Upper lobe of right lung (tissue), 1 donor: ENCODE results near the gene CNTNAP5. TPM values are rescaled to one million over a fixed set of nuclear protein-coding genes. Genes with fewer than 3 reads are reported as not detected.

ENCODE experiments used
- ATAC-seq: fragments of 200-7000 bp; cut with Tn5 transposase; one replicate; pipeline ENCODE4 v1.9.1; 2020; ENCODE audit warnings: mild to moderate bottlenecking, moderate library complexity
- DNase-seq: peaks from one replicate; pipeline ENCODE4 v3.0.0-alpha.2; 2020
- H3K27ac ChIP-seq: fragments of 200-600 bp; one replicate; pipeline ENCODE4 v1.8.0; 2022
- H3K27me3 ChIP-seq: fragments of 200-600 bp; one replicate; pipeline ENCODE4 v1.8.0; 2022; ENCODE audit warnings: mild to moderate bottlenecking
- H3K36me3 ChIP-seq: fragments of 200-600 bp; one replicate; pipeline ENCODE4 v1.8.0; 2022
- H3K4me1 ChIP-seq: fragments of 200-600 bp; one replicate; pipeline ENCODE4 v1.8.0; 2022
- H3K4me3 ChIP-seq: fragments of 200-600 bp; one replicate; pipeline ENCODE4 v1.8.0; 2022; ENCODE audit warnings: mild to moderate bottlenecking
- H3K9me3 ChIP-seq: fragments of 200-600 bp; one replicate; pipeline ENCODE4 v1.8.0; 2022
- CTCF ChIP-seq: fragments of 200-600 bp; IDR thresholded peaks from one replicate; pipeline ENCODE4 v1.8.0; 2022; ENCODE audit warnings: antibody characterized with exemption
- intact Hi-C: fragments of 100-400 bp; cut with DNase I; formaldehyde crosslinking; loops from one replicate; pipeline ENCODE4 v1.11.0; 2022
- total RNA-seq: library from RNA; stranded (reverse); fragmentation: NEBNext Ultra II Directional; extraction: Animal tissue kit (Norgen Biotek cat#: 25700); gene quantifications from one replicate; pipeline ENCODE4 v1.2.1, GENCODE V29; 2021
- donor health status: DM: no; HTN: yes; CAD: no; lungs with severe emphysema.

Gene CNTNAP5
- total RNA-seq, 1 donor from 2014 or later, result not detected

- ATAC-seq, result no peak
- Histone ChIP-seq H3K4me3 (no peak overlapping the region), H3K4me1 (no peaks in the 10 kb centered on the region), H3K27ac (no peak overlapping the region), H3K9me3 (no peaks in the 10 kb centered on the region), H3K27me3 (no peaks in the 10 kb centered on the region), H3K36me3 (no peaks in the 10 kb centered on the region)
- no peak for DNase-seq
- no peak for TF ChIP-seq CTCF
- intact Hi-C loops, result no loop called here
These were observed 533.3 kb downstream of the CNTNAP5 start for GRCh38 chr2:124558277-124558905.

GRCh38 chr2:124559236-124559635 is 534.1 kb downstream of the CNTNAP5 start:
- Histone ChIP-seq H3K9me3 (no peaks in the 10 kb centered on the region), H3K4me1 (no peaks in the 10 kb centered on the region), H3K36me3 (no peaks in the 10 kb centered on the region), H3K4me3 (no peak overlapping the region), H3K27me3 (no peaks in the 10 kb centered on the region), H3K27ac (no peak overlapping the region)
- ATAC-seq, result no peak
- DNase-seq, result no peak
- no peak for TF ChIP-seq CTCF
- intact Hi-C loops, result no loop called here

DNA sequence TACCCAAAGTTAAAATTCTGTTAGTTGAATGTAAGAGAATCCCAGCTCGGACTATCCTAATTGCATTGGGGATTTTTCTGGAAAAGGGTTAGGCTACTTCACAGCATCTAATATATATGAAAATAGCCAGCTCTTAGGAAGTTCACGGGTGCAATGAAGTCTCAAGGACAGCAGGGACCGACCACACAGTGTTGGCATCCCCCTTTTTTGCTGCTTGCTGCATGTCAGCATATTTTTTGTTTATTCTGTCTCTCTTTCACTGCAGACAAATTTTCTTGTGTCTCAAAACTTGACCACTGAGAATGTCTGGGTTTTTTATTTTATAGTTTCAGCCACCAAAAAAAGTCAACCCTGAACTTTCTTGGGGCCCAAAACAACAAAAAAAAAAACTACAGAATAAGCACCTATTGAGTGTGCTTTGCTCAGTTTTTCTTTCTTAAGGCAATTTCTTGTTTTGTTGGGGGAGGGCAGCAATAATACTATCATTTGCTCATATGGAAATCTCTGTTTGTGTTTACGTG is 535.6 kb downstream of the CNTNAP5 start:
- no peak overlapping the region for H3K27ac ChIP-seq
- DNase-seq (no peak), ATAC-seq (no peak)
- H3K4me3 ChIP-seq, result no peak overlapping the region
- no peak for TF ChIP-seq CTCF
- no peaks in the 10 kb centered on the region for H3K27me3 ChIP-seq
- no peaks in the 10 kb centered on the region for H3K36me3 ChIP-seq
- intact Hi-C loops, result no loop called here
- no peaks in the 10 kb centered on the region for H3K4me1 ChIP-seq
- no peaks in the 10 kb centered on the region for H3K9me3 ChIP-seq

GRCh38 chr2:124561486-124561885 is 536.4 kb downstream of the CNTNAP5 start:
- no peak overlapping the region for H3K4me3 ChIP-seq
- H3K27ac ChIP-seq, result no peak overlapping the region
- H3K4me1 ChIP-seq, result no peaks in the 10 kb centered on the region
- DNase-seq (no peak), ATAC-seq (no peak)
- intact Hi-C loops, result no loop called here
- no peak for TF ChIP-seq CTCF
- H3K9me3 ChIP-seq, result no peaks in the 10 kb centered on the region
- H3K27me3 ChIP-seq, result no peaks in the 10 kb centered on the region
- no peaks in the 10 kb centered on the region for H3K36me3 ChIP-seq

DNA sequence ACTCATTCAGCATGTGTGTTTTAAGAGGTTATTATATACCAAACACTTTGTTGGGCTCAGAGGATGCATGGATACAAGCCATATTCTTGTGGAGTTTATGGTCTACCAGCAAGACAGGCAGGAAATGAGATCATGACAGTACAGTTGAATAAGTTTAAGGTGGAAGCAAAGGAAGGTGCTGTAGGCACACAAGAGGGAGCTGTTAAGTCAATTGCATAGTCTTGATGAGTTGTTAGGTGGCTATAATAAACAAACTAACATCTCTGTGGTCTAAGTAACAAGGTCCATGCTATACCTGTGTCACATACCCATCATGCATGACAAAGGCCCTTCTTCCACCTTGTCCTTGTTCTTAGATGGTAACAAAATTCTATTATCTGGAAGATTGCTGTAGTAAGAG is 538.3 kb downstream of the CNTNAP5 start:
- H3K27me3 ChIP-seq, result no peaks in the 10 kb centered on the region
- no peak for ATAC-seq

More for the DNA sequence above, 538.3 kb downstream of the CNTNAP5 start:
- Histone ChIP-seq H3K4me1 (no peaks in the 10 kb centered on the region), H3K36me3 (no peaks in the 10 kb centered on the region), H3K27ac (no peak overlapping the region), H3K4me3 (no peak overlapping the region), H3K9me3 (no peaks in the 10 kb centered on the region)
- no peak for TF ChIP-seq CTCF
- no peak for DNase-seq
- intact Hi-C loops, result no loop called here
